Measurements from ENCODE around the gene KIAA1328.

KIAA1328 gene

DNA sequence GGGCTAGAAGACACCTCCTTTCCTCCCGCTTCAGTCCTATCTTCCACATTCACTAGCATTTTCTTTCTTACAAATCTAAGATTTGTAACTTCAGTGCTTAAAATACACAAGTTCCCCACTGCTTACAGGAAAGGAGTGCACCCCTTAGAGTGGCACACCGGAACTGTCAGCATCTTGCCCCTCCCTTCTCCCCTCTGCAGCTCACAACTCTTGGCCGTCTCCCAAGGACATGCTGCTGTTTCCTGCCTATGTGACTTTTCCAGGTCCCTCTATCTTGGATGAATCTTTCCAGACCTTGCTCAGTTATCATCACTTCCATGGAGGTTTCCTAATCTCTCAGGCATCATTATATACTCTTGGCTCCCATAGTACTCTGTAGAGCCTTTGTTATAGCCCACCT lies 401.8 kb downstream of the KIAA1328 start:
- no peak for DNase-seq

DNA sequence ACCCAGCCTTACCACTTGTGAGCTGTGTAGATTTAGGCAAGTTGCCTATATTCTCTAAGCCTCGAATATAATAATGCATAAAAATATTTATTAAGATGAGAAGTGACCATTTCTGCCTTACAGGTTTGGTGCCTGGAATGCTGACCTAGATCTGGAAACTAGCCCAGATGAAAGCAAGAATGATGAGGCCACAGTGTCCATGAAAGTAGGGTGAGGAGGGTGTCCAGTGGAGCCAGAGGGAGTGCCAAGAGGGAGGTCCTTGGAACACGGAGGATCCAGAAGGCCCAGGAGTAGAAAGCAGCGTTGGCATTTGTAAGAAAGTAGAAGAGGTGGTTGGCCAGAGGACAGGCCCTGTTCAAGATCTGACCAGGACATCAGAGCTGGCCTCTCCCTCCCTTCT lies 402.3 kb downstream of the KIAA1328 start:
- no peak for DNase-seq

DNA sequence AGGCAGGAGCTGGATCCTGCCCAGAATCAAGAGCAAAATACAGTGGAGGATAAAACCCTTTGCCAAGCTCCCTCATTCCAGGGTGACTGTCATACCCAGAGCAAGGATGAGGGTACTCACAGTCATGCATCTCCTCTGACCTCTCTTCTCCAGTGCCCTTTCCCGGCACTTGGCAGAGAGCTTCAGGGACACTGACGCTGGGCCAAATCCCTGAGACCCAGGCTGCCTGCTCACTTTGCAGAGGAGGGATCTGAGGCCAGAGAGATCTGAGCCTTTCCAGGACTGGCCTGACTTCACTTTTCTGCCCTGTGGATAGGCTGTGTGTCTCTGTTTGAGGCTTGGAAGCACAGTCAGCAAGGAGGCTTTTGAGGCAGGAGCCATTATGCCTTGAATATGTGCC lies 406.7 kb downstream of the KIAA1328 start:
- DNase-seq, result no peak

DNA sequence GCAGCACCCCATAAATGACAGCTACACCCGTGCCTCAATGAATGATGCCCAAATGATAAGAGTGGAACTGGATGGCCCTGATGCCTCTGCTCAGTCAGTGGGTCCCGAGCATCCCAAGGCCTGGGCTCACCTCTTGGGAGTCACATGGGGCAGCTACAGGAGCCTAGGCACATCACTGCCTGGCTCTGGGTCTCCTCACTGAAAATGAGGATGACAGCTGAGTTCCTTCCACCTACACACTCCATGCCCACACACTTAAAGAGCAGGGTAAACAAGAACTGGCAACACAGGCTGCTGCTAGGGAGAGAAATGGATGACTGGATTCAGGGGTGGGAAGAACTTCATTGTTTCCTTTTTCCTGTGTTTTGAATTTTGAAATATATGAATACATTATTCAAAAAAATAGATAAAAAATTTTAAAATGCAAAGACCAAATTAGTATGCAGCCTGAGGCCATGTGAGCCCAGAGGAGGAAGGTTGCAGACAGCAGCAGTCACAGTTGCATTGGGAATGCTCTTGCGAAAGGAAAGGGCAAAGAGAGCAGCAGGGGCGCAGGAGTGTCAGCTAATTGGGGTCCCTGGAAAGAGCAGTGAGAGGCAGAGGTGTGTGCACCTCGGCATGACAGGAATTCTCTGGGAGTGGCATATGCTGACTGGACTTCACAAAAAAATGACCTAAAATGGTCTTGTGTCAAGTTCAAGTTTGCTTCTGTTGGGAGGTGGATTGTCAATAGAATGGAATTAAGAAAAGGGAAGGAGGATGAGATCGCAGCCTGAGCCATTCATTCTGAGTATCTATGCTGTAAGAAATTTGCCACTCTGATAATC lies 409.6 kb downstream of the KIAA1328 start:
- DNase-seq, result no peak

DNA sequence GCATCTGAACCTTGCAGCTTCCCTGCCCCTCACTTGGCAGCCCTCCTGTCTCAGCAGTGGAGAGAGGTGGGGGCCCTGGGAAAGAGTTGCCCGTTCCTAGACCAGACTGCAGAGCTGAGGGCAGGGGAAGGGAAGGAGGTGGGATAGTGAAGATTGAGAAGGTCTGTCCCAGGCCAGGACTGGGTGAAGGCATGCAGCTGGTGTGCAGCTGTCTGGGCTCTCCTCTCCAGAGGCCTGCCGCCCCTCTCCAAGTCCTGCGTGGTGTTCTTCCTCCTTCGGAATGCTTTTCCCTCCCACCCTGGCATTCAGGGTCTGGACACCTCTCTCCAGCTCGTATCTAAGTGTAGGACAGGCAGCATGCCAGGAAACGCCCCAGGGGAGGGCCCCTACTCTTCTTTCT lies 413.2 kb downstream of the KIAA1328 start:
- no peak for DNase-seq

DNA sequence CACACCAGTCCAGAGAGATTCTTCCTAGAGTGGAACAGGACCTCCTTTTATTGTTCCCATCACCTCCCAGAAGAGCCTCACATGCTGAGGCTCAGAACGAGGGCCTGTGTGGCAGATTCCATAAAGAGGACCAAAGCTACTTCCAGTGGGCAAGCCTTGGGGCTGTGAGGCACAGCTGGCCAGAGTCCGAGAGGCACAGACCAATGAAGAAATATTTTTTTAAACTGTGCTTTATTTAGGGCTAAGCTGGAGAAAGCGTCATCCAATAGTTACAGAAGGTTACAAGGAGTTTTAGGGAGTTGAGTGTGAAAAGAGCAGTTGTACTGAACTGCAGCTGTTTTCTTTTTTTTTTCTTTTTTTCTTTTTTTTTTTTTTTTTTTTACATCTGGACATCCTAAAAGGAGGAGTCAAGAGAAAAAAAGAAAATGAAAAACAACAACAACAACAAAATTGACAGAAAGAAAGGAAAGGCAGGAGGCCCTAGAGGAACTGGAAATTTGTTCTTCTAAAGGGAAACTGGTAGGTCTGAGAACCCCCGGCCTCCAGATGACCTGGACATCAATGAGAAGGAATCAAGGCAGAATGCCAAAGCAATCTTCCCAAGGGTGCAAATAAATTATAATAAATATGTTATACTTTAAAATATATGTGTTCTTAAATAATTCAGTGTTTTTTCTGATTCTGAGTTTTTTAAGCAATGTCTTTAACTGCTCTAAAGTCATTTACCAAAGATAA lies 414.1 kb downstream of the KIAA1328 start:
- DNase-seq, result no peak

DNA sequence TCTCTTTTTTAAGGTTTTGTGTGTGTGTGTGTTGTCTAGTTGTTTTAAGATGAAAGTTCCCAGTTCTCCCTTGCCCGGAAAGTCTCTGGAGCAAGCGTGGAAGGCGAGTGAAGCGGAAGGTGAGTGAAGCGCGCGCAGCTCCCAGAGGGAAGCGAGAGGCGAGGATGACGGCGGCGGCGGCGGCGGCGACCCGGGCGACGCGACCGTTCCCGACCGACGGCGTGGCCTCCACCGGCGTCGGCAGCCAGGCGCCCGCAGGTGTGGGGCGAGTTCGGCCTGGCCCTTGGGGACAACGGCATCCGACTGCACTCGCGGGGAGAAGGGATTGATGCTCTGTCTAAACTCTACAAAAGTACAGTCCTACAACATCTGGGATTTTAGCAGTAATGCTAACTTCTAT lies 414.8 kb downstream of the KIAA1328 start:
- DNase-seq, result no peak

DNA sequence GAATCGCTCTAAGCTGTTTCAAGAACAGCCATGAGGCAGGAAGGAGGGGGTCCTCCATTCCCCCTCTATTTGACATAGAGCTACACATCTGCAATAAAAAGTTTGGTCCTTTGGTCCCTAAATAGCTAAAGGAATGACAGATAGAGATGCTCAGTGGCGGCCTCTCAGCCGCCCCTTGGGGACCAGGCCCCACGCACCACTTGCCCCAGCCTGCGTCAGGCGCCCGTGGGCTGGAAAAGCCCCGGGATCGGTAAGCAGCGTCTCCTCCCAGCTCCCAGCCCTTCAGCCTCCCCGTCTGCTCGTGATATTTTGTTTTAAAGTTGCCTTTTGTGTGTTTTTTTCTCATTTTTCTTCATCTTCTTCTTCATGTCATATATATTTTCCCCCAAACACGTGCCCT lies 415.7 kb downstream of the KIAA1328 start:
- no peak for DNase-seq

DNA sequence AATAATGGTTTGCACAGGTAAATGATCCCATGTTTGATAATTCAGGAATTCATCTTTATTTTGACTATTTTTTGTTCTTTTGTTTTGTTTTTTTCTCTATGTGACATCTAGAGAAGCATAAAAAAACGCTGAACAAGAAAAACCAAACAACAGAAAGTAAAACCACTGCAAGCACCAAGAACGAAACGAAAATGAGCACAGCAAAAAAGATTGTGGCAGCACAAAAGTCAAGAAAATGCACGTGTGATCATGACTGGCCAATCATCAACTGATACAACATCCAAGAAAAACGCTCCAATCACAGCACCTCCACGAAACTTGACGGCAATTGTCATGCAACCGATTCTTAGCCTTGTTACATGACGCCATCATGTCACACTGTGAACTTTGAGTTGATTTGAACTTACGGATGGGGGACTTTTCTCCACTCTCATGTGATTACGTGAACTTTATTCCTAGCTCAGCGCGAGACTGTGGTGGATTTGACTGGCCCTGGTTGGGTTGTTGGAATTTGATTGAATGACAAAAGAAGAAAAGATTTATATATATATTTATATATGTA lies 417.9 kb downstream of the KIAA1328 start:
- no peak for DNase-seq

DNA sequence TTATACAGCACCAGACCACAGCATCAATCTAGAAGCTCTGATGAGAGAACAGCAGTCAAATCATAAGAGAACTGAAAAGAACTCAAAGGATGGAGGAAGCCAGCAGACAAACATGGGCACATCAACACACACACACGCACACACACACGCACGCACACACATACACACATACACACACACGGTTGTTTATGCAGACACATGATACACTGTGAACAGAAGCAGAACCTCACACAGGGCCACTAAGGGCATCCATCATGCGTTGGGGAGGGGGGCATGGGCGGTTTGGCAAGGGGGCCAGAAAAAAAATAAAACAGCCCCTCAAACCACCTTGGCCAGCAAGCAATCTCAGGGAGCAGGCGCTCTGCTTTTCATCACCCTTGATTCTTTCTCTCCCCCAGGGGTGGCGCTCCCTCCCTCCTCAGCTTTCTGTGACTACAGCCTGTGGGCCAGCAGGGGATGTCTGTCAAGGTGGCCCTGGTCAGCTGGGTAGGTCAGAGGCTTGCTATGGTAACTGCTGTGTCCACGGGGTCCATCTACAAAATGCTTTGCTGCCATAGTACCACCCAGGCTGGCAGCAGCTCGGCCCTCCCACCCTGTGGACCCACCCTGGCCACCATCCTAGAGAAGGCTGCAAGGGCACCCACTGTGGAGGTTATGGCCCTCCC lies 418.7 kb downstream of the KIAA1328 start:
- DNase-seq, result no peak

DNA sequence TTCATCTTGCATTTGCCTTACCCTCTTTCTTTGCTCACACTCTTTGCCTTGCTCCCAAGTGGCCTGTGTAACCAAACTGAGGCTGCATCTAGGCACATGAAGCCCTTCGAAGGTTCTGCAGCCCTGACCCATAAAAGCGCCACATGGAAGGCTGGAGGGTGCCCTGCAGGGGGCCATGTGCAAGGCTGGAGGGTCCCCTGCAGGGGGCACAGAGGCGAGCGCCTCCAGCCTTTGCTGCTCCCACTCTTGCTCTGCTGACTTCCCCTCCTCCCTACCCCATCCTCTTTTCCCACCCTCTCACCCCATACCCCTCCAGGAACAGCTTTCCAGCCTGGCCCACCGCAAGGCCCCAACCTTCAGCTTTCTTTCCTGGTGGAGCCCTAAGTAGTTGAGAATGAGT lies 419.4 kb downstream of the KIAA1328 start:
- DNase-seq, result no peak

DNA sequence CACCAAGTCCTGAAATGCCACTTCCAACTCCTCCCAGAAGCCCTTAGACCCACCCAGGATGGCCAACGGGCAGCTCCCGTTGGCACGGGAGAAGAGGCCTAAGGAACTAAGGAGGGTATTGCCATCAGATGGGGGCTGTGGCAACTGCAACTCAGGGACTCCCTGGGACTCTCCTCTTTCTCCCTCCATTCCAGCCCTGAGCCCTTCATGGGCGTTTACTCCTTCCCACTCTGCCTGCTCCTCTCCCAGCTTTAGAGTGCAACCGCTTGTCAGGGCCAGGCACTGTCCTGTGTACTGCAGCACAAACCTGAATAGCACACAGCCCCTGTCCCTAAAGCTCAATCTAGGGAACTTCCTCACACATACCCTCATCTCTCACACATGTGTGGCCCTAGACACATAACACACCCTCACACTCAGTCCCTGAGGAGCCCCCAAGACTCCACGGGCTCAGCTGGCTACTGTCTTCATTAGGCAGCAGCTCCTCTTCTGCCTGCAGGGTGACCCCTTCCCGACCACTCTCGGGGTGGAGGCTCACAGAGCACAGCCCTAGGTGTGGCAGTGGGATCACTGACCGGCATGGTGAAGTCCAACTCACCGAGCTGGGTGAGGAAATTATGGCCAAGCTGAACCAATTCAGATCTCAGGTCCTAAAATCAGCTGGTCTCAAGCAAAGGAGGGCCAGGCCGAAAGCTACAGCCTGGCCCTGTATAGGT lies 420.4 kb downstream of the KIAA1328 start:
- no peak for DNase-seq

DNA sequence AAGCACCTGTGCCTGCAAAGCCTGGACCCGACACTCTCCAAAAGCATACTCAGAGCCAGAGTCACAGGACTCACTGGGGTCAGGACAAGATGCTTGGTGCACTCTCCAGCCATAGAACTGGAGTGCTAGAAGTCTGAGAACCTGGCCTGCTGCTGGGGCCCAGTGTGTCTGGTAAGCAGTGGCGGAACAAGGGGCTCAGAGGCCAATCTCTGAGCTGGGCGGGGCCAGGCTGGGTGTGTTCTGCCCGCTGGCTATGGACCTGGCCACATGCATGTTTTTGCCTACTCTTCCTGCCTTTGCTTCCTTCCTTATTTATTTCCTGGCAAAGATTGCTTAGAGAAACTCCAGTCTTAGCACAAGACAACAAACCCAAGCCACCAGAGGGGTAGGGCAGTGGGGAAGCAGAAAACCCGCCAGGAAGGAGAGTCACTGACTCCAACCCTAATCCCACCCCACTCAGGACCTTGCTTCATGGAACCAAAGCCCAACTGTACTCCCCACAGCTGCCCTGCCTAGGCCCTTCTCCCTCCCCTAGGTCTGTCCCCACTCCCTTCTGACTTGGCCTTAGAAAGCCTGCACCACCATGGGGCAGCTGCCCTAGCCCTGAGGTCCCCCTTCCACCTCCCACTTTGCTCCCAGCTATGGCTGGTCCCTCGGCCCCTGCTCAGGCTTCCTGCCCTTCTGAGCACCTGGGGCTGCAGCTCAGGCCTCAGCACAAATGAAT lies 421.1 kb downstream of the KIAA1328 start:
- DNase-seq, result no peak

DNA sequence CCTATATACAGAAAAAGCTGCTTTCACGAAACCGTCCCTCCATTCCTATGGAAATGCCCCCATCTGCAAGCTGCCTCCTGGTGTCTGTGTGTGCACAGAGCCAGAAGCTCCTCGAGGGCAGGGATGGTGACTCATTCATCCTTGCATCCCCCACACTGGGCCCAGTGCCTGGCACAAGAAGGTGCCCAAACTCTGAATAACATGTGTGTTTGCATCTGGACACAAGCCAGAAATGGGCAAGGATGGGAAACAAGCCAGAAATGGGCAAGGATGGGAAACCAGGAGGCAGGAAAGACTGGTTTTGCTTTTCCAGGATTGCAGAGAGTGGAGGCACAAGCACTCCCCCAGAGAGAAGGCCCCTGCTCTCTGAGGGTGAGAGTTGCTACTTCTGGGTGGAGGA lies 422.8 kb downstream of the KIAA1328 start:
- DNase-seq, result no peak

DNA sequence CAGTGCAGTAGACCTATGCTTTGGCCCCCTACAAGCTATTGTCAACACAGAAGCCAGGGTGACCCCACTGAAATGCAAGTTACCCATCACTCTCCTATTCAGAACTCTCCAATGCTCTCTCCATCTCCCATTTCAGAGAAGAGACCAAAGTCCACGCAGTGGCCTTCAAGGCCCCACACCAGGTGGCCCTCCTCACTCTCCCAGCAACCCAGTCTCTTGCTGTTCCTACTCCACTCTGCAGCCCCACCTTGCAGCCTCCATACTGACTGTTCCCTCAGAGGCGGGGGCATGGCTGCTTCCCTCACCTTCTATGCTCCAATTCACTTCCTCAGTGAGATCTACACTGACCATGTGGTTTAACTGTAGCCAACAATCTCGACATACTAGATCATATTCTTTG lies 423.4 kb downstream of the KIAA1328 start:
- no peak for DNase-seq

DNA sequence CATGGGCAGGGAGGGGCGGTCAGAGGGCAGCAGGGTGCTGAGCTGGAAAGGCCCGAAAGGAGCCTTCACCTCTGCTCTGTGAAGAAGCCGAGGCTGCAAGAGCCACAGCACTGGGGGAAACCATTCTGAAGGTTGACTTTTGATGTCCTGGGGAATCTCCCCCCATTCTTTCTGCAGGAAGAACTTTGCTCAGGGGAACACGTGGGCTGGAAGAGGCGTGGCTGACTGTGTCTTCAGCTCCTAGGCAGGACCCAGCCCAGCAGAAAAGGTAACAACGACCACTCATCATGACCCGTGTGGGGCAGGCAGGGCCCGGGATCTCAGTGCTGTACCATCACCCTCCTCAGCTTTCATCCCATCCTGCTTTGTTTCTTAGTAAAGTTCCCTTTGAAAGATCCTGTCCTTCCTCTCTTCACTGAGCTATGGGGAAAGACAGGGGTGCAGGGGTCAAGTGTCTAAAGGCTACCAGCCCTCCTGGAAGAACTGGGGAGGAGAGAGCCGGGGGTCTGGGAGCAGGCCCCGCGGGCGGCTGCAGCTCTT lies 424.0 kb downstream of the KIAA1328 start:
- no peak for DNase-seq

DNA sequence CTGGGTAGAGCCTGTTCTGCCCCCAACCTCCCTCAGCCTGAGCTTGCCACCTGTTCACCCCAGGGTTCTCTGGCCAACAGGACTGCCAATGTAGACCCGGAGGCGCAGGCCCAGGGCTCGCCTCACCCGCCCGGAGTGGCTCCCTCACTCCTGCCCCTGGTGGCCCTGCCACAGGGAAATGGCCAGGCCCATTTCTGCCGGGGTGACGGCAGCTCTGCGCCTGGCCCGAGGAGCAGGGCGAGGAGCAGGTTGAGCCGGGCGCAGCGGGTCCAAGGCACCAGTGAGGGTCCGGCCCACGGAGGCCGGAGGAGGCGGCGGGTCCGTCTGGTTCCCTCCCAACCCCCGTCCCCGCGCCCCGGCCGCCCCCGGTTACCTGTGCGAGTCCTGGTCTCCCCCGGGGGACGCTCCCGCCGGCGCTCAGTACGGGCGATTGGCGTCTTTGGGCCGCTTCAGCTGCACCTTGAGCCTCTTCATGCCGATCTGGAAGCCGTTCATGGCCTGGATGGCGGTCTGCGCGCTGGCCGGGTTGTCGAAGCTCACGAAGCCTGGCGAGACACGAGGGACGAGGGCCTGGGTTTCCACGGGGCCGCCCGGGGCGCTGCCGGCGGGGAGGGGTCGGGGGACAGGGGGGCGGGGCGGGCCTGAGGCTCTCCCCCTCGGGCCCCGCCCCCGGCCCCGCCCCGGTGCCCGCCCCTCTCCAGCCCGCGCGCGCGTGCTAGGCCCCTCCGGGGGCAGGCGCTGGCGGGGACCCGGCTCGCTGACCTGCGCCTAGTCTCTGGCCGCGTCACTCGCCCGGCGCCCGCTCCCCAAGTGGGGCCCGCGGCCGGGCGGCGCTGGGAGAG lies 424.7 kb downstream of the KIAA1328 start:
- no peak for DNase-seq

DNA sequence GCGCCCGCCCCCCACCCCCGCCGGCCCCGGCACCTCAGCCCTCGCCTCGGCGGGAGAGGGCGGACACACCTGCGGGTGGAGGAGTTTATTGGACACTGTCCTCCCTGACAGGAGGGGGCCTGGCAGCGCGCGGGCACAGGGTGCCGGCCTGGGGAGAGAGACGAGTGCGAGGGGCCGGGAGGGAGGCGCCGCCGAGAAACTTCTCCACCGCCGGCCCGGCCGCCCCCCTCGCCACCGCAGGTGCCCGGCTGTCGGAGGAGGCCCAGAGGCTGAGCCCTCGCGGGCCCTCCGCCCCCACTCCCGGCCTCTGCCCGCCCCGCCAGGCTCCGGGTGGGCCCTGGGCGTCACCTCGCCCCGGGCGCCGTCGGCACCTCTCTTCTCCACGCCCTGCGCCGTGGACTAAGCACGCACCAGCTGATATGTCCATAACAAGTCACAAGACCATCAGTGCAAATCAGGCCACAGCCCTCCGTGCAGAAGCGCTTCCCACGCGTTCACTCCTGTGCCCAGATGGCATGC lies 425.4 kb downstream of the KIAA1328 start:
- DNase-seq, result no peak

DNA sequence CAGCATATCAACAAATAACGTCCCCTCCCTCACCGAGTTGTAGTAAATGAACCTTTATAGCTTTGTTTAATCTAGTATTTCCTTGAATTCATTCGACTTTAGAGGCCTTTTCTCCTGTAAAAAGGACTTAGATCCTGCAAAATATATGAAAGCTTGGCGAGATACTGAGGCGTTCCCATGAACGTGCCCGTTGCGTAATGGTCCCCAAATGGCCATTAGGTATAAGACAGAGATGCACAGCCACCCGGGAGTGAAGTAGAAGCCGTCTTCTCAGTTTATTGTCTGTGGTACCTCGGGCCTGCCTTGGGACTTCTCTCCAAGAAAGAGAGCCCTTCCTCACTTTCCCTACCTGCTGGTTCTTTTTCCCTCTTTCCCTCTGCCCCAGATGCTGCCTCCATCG lies 426.0 kb downstream of the KIAA1328 start:
- no peak for DNase-seq

DNA sequence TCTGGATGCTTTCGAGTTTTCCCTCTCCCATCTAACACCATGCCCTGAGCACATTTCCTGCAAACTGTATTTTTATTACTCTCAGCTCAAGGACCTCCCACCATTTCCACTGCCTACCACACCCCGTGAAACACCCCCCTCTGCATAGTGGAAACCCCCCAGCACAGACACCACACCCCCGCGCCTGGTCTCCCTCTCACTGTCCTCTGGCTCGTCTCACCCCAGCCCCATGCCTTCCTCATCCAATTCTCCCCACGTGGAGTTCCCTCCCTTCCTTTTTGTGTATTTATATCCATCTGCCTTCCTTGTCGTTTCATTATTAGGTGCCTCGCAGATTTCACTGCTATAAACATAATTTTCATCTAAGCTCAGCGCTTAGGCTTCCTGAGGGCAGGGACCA lies 429.2 kb downstream of the KIAA1328 start:
- no peak for DNase-seq

DNA sequence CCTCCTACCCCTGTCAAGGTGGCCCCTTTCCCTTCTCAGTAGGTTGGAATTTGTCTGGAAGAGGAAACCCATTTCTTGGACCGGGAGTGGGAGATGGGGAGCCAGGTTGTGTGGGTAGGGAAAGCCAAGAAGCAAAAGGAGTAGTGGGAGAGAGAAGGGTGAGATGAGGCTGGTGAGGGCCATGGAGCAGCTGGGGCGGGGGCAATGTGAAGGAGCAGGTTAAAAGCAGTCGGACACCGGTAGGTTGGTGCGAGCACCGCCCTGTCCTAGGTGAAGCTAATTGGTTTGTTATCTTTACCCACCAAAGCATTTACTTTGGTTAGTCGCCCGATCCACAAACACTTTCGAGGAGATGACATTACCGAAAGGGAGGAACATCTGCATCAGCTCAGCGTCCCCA lies 429.9 kb downstream of the KIAA1328 start:
- no peak for DNase-seq
